H9 (cell line): Measurements from ENCODE around the gene MXI1. TPM values are rescaled to one million over a fixed set of nuclear protein-coding genes. Genes with fewer than 3 reads are reported as not detected.

ENCODE experiments used
- DNase-seq: peaks from one replicate; pipeline ENCODE4 v3.0.0-alpha.2; 2017
- H2AFZ ChIP-seq: one replicate; pipeline ENCODE4 v1.6.1; 2013; ENCODE audit warnings: mild to moderate bottlenecking, low read length, control low read depth, moderate library complexity
- H2AK5ac ChIP-seq: 2 replicates; pipeline ENCODE4 v1.6.1; 2013; ENCODE audit warnings: low read length, control low read depth, mixed read lengths; ENCODE audit not compliant: insufficient read length
- H2BK120ac ChIP-seq: one replicate; pipeline ENCODE4 v1.6.1; 2013; ENCODE audit warnings: low read depth, mild to moderate bottlenecking, low read length, control low read depth, inconsistent platforms; ENCODE audit not compliant: poor library complexity, severe bottlenecking
- H2BK12ac ChIP-seq: 2 replicates; pipeline ENCODE4 v1.6.1; 2013; ENCODE audit warnings: low read length, control low read depth, mixed read lengths, low read depth; ENCODE audit not compliant: insufficient read length
- H2BK15ac ChIP-seq: 2 replicates; pipeline ENCODE4 v1.6.1; 2013; ENCODE audit warnings: low read depth, low read length, control low read depth
- H2BK20ac ChIP-seq: one replicate; pipeline ENCODE4 v1.6.1; 2013; ENCODE audit warnings: low read depth, mild to moderate bottlenecking, low read length, control low read depth, inconsistent platforms; ENCODE audit not compliant: poor library complexity, severe bottlenecking
- H2BK5ac ChIP-seq: 2 replicates; pipeline ENCODE4 v1.6.1; 2013; ENCODE audit warnings: low read length, control low read depth, mixed read lengths; ENCODE audit not compliant: insufficient read length
- H3K14ac ChIP-seq: 2 replicates; pipeline ENCODE4 v1.6.1; 2013; ENCODE audit warnings: low read length, control low read depth; ENCODE audit not compliant: insufficient read depth
- H3K18ac ChIP-seq: 2 replicates; pipeline ENCODE4 v1.6.1; 2013; ENCODE audit warnings: low read depth, mild to moderate bottlenecking, mixed read lengths, low read length, control low read depth; ENCODE audit not compliant: insufficient read length
- H3K23ac ChIP-seq: 2 replicates; pipeline ENCODE4 v1.6.1; 2013; ENCODE audit warnings: low read length, control low read depth, mixed read lengths, low read depth; ENCODE audit not compliant: insufficient read length
- H3K23me2 ChIP-seq: 2 replicates; pipeline ENCODE4 v1.6.1; 2013; ENCODE audit warnings: low read depth, mild to moderate bottlenecking, mixed read lengths, low read length, control low read depth; ENCODE audit not compliant: insufficient read length, poor library complexity, severe bottlenecking
- H3K27ac ChIP-seq: 2 replicates; pipeline ENCODE4 v1.5.1; 2013; ENCODE audit warnings: low read length, control low read depth, mixed read lengths, low read depth; ENCODE audit not compliant: insufficient read length
- H3K27me3 ChIP-seq: 2 replicates; pipeline ENCODE4 v1.6.1; 2013; ENCODE audit warnings: low read length, control low read depth, inconsistent platforms; ENCODE audit not compliant: insufficient read depth
- H3K4ac ChIP-seq: 2 replicates; pipeline ENCODE4 v1.6.1; 2013; ENCODE audit warnings: low read depth, mild to moderate bottlenecking, control low read depth, inconsistent platforms, low read length, moderate library complexity
- H3K4me1 ChIP-seq: 2 replicates; pipeline ENCODE4 v1.6.1; 2013; ENCODE audit warnings: low read length, control low read depth, inconsistent platforms; ENCODE audit not compliant: insufficient read depth
- H3K4me2 ChIP-seq: 2 replicates; pipeline ENCODE4 v1.6.1; 2013; ENCODE audit warnings: low read length, control low read depth, mixed read lengths; ENCODE audit not compliant: insufficient read length, insufficient read depth
- H3K56ac ChIP-seq: 2 replicates; pipeline ENCODE4 v1.6.1; 2013; ENCODE audit warnings: low read depth, mild to moderate bottlenecking, mixed read lengths, low read length, control low read depth; ENCODE audit not compliant: insufficient read length
- H3K79me1 ChIP-seq: 2 replicates; pipeline ENCODE4 v1.6.1; 2013; ENCODE audit warnings: low read depth, mild to moderate bottlenecking, moderate library complexity, low read length, control low read depth, inconsistent platforms; ENCODE audit not compliant: insufficient read depth, poor library complexity, severe bottlenecking
- H3K79me2 ChIP-seq: 2 replicates; pipeline ENCODE4 v1.6.1; 2013; ENCODE audit warnings: low read length, control low read depth, inconsistent platforms; ENCODE audit not compliant: insufficient read depth
- H3K9ac ChIP-seq: 2 replicates; pipeline ENCODE4 v1.6.1; 2013; ENCODE audit warnings: low read length, control low read depth, mixed read lengths; ENCODE audit not compliant: insufficient read length; ENCODE audit errors: extremely low read depth
- H3K9me3 ChIP-seq: one replicate; pipeline ENCODE4 v1.6.1; 2013; ENCODE audit warnings: low read depth, low read length, inconsistent platforms; ENCODE audit not compliant: control insufficient read depth
- H3T11ph ChIP-seq: one replicate; pipeline ENCODE4 v1.6.1; 2013; ENCODE audit warnings: mild to moderate bottlenecking, low read length, control low read depth, inconsistent platforms
- H4K20me1 ChIP-seq: one replicate; pipeline ENCODE4 v1.6.1; 2013; ENCODE audit not compliant: control insufficient read depth, insufficient read length, insufficient read depth
- H4K5ac ChIP-seq: 2 replicates; pipeline ENCODE4 v1.6.1; 2013; ENCODE audit warnings: low read depth, mild to moderate bottlenecking, mixed read lengths, low read length, control low read depth; ENCODE audit not compliant: insufficient read length
- H4K8ac ChIP-seq: replicated peaks from 2 replicates; pipeline ENCODE4 v1.6.1; 2013; ENCODE audit warnings: low read length, control low read depth, mixed read lengths, low read depth; ENCODE audit not compliant: insufficient read length
- H4K91ac ChIP-seq: 2 replicates; pipeline ENCODE4 v1.6.1; 2013; ENCODE audit warnings: low read depth, mild to moderate bottlenecking, moderate library complexity, mixed read lengths, low read length, control low read depth; ENCODE audit not compliant: insufficient read length
- H3K27ac Mint-ChIP-seq, 3 experiments: 2 replicates in 2 of 3; 3 replicates in 1 of 3; pipeline ENCODE4 v1.8.0; 2020 to 2021; ENCODE audit warnings: mixed read lengths in 3 of 3, mild to moderate bottlenecking in 1 of 3, moderate library complexity in 1 of 3
- H3K27me3 Mint-ChIP-seq: 2 replicates; pipeline ENCODE4 v1.8.0; 2021; ENCODE audit warnings: low read depth, mild to moderate bottlenecking, moderate library complexity, mixed read lengths
- H3K36me3 Mint-ChIP-seq, 3 experiments: 2 replicates in 2 of 3; 3 replicates in 1 of 3; pipeline ENCODE4 v1.8.0; 2020 to 2021; ENCODE audit warnings: low read depth in 3 of 3, mixed read lengths in 3 of 3; ENCODE audit not compliant: insufficient read depth in 1 of 3
- H3K4me1 Mint-ChIP-seq, 2 experiments: 2 replicates each; pipeline ENCODE4 v1.8.0; 2020; ENCODE audit warnings: mixed read lengths in 2 of 2
- H3K4me3 Mint-ChIP-seq, 2 experiments: 2 replicates in 1 of 2; 3 replicates in 1 of 2; pipeline ENCODE4 v1.8.0; 2020 to 2021; ENCODE audit warnings: mild to moderate bottlenecking in 2 of 2, mixed read lengths in 2 of 2, moderate library complexity in 1 of 2
- H3K9me3 Mint-ChIP-seq, 2 experiments: 2 replicates in 1 of 2; 3 replicates in 1 of 2; pipeline ENCODE4 v1.8.0; 2020; ENCODE audit warnings: mild to moderate bottlenecking in 2 of 2, mixed read lengths in 2 of 2, moderate library complexity in 1 of 2
- CTCF ChIP-seq: fragments of 200-600 bp; sonication (generic); conservative IDR thresholded peaks from 3 replicates; pipeline ENCODE4 v1.8.0; 2021; ENCODE audit warnings: antibody characterized with exemption, mild to moderate bottlenecking
- total RNA-seq: library from RNA; stranded (reverse); gene quantifications from 2 replicates; pipeline ENCODE4 v1.2.1, GENCODE V29; 2021

MXI1 gene
- total RNA-seq, 1 experiment from 2014 or later: 5.6 TPM

DNA sequence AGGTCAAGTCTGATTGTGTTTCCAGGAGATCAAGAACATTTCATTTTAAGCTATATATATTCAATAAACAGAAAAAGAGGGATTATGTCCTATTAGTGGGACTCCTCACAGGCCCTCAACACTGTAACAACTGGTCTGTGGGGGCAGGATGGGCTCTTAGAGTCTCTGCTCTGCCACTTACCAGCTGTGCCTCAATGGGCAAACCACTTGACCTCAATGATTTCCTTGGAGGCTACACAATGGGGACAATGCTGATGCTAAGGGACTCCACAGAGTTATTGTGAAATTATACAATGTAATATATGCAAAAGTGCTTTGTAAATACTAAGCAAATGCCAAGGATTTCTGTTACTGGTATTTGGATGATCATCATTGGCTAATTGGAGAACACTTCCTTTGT lies 33.2 kb upstream of the MXI1 start:
- Histone ChIP-seq H4K8ac (no peak overlapping the region), H3K79me1 (no peaks in the 10 kb centered on the region), H4K5ac (no peak overlapping the region), H3K56ac (no peak overlapping the region), H3K18ac (no peak overlapping the region), H3K27me3 (peaks cover 51% of the 10 kb centered on the region), H3K9me3 (no peaks in the 10 kb centered on the region), H3K79me2 (no peaks in the 10 kb centered on the region), H4K91ac (no peak overlapping the region), H3K9ac (no peak overlapping the region), H2BK120ac (no peak overlapping the region), H3K23me2 (no peaks in the 10 kb centered on the region), H3K4me1 (peaks cover 4% of the 10 kb centered on the region; the same call in 1 of the 2 replicates), H2AFZ (no peak overlapping the region), H2BK12ac (no peak overlapping the region), H2AK5ac (no peak overlapping the region), H3T11ph (no peak overlapping the region), H2BK15ac (no peak overlapping the region), H3K4ac (no peak overlapping the region), H3K27ac (no peak overlapping the region), H3K4me2 (no peak overlapping the region), H4K20me1 (no peaks in the 10 kb centered on the region), H3K14ac (no peak overlapping the region), H3K23ac (no peak overlapping the region), H2BK20ac (no peak overlapping the region), H2BK5ac (no peak overlapping the region)
- peaks cover 51 to 52% of the 10 kb centered on the region in 2 experiments for H3K4me1 Mint-ChIP-seq
- peaks cover 0 to 2% (median 0%) of the 10 kb centered on the region in 3 experiments; a peak in 1 of 7 replicates for H3K36me3 Mint-ChIP-seq
- no peak overlapping the region for H3K4me3 Mint-ChIP-seq
- no peak for TF ChIP-seq CTCF
- peaks cover 98% of the 10 kb centered on the region for H3K27me3 Mint-ChIP-seq
- DNase-seq: peak; percentile 18
- H3K27ac Mint-ChIP-seq: no peak overlapping the region
- peaks cover 0 to 20% of the 10 kb centered on the region in 2 experiments; a peak in 2 of 5 replicates for H3K9me3 Mint-ChIP-seq
